GM18873 (cell line): ENCODE data around the gene GAB3.
"Not testable (repeated sequence)": the region's sequence is repeated elsewhere in the genome, so short reads cannot be mapped to it uniquely, and the experiment has no call there.

ENCODE experiments used
- ATAC-seq: cut with Tn5 transposase; IDR thresholded peaks from one replicate; pipeline ENCODE4 v1.9.1; 2021; ENCODE audit warnings: mild to moderate bottlenecking, moderate library complexity, moderate number of reproducible peaks; ENCODE audit not compliant: unreplicated experiment, low FRiP score

The GAB3 gene

GRCh38 chrX:154660541-154660940 lies 90.3 kb downstream of the GAB3 start:
- ATAC-seq, result no peak

DNA sequence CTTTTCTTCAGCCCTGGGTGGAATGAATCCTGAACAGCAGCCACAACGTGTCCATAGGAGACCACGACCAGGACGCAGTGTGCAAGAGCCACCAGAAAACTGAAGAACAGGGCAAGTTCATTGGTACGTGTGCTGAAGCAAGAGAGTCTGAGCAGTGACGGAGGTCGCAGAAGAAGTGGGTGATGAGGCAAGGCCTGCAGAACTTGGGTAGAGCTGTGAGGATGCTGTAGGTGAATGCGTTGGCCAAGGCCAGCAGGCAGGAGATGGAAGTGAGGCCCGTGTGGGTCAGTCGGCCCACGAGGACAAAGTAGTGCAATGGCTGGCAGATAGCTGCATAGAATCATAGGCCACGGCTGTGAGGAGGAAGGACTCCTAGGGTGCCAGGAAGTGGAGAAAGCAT lies 91.9 kb downstream of the GAB3 start:
- no peak for ATAC-seq

DNA sequence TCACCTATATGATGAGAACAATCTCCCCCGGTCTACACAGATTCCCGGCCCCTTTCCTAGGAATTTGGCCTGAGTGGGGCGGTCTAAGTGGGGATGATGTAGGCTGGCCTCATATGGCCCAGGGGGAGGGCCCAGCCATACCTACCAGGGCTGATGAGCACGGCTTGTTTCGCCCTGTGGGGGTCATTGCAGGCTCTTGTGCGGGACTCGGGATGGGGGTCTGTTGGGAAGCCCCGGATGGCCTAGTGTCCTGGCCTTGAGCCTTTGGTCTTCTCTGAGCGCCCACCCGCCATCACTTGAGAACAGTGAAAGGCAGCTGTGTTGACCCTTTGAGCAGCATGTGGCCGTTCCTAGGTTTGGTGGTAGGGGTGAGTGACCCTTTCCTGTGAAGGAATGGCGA lies 92.7 kb downstream of the GAB3 start:
- no peak for ATAC-seq

DNA sequence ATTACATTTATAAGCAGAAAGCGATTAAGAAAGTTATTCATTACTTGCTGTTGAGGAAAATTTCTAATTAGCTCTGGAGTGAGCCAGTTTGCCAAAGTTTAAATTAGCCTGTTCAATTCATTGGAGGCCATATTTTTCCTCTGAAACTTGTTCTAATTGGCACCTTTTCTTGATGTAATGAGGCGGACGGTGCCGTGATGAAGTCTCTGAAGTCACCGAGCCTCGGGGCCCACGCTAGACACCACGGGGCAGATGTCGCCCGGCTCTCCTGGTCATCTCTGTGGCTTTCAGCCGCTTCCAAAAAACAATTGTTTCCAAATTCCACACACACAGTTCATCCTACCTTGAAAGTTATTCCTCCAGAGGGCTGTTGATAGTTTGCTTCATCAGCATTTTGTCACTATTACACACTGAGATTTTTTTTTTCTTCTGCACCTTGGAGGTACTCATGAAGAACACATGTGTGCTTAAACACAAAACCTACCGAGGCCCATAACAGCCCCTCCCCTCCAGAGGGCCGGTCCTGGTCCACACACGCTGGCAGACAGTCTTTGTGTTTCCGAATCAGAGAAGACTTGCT lies 93.6 kb downstream of the GAB3 start:
- ATAC-seq, result no peak

DNA sequence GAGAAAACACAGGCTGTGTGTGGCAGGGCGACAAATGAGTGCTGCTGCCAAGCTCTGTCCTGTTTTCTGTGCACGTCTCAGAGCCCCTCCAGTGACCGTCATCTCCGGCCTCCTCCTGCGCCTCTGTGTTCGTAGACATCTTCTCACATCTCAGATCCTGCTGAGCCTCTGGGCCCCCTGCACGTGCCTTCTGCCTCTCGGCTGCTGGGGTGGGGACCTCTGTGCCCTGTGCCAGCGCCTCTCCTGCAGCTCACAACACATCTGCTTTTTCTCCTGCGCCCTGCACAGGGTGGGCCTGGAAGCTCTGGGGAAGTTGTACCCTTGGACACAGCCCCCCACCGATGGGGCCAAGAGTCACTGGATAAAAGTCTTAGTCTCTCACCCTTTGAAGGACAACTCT lies 95.1 kb downstream of the GAB3 start:
- no peak for ATAC-seq

DNA sequence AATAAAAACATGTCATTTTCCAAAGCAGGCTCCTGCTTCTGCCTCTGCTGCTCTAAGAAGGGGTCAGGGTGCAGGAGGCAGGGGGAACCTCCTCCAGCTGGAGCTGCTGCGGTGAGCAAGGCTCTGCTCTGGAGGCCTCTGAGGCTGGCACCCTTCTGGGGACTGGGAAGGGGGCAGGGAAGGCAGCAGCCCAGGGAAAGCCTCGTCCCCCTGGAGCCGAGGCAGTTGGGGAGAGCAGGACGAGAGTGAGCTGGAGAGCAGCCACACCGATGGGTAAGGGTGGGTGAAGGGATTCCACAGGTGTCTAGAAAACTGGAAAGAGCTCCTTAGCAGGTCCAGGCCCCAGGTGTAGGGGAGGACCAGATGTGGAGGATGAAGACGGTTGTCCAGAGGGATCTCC lies 95.5 kb downstream of the GAB3 start:
- no peak for ATAC-seq

DNA sequence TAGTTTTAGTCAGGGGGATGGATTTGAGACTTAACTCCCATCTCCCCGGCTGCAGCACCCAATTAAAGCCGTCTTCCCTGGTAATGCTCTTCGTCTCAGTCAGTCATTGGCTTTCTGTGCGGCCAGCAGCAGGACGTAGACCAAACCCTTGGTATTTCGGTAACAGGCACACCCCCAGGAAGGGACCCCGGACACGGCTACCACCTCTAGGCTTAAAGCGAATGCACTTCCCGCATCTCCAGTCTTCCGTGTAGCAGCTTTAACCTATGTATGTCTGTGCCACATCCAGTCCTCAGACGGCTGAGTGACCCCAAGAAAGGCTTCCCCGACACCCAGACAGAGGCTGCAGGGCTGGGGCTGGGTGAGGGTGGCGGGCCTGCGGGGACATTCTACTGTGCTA lies 96.0 kb downstream of the GAB3 start:
- no peak for ATAC-seq

DNA sequence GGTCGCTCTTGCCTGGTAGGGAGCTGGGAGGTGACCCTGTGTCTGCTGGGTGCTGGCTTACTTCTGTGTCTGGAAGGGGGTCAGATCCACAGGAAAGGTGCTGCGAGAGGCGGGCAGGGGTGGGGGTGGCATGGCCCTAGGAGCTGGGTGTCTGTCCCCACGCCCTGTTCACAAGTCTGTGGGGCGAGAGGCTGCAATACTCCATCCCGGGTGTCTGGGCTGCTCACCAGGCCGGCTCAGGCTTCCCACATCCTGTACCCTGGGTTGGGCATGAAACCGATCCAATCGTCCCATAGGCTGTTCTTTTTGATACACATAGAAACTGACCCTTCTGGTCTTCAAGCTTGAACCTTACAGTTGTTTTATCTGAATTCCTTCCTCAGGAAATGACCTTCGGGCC lies 96.5 kb downstream of the GAB3 start:
- no peak for ATAC-seq

DNA sequence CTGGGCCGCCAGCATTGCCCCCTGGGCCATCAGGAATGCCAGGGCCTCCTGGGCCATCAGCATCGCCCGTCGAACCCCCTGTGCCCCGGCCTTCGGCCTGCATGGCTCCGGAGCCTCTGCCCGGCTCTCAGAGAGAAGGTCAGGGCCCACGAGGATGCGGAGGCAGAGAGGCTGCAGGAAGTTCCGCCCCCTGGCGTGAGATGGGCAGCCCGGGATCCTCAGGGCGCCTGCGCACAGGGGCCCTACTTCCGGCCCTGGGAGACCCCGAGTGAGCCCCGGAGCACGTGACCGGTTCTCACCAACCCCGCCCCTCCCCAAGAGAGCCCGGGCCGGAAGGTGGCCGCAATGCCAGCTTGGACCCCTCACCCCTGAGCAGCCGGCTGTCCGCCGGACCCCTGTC lies 97.5 kb downstream of the GAB3 start, which contains the start of gene CTAG2:
TSS of gene CTAG2 (minus strand) at position 167 of the 400 bp plus-strand sequence. CDS start at position 103, 64 bp downstream.
- not testable (repeated sequence) for ATAC-seq

GRCh38 chrX:154653048-154653401 lies 97.9 kb downstream of the GAB3 start:
- ATAC-seq, result no peak

DNA sequence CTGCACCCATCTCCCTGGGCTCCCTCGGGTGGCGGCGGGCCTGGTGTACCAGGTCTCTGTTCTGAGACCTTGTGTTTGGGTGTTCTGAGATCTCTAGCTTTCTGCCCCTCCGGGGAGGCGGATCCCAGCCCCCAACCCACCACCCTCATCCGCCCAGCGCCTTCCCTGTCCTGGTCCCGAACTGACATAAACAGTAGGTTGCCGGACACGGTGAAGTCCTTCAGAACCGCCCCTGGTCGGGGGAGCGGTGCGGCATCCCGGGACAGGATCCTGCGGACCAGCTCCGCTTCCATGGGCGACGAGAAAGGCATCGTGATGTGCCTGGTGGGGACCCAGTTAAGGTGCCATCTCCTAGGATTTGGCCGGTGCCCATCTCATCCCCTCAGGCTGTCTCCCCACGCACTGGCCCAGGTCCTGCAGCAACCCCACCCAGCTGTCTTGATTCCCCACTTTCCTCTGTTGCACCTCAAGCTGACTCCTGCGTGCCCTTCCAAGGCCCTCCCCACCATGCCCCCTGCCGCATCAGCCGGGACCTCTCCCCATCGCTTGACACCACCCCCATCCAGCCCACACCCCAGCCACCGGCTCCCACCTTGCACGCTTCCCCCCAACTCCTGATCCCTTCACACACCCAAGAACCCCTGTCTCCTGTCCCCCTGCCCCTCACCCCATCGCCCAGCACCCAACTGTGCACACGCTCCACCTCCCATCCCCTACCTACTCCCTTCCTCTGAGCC lies 98.4 kb downstream of the GAB3 start:
- ATAC-seq, result no peak

- no peak for ATAC-seq
Observed at GRCh38 chrX:154650221-154650510, 100.7 kb downstream of the GAB3 start.

GRCh38 chrX:154649503-154650220 lies 101.2 kb downstream of the GAB3 start:
- ATAC-seq, result no peak

- no peak for ATAC-seq
Observed at GRCh38 chrX:154648931-154649330, 101.9 kb downstream of the GAB3 start.

- not testable (repeated sequence) for ATAC-seq
Observed at GRCh38 chrX:154645745-154646378, 105.0 kb downstream of the GAB3 start.

GRCh38 chrX:154643708-154644107 lies 107.2 kb downstream of the GAB3 start:
- not testable (repeated sequence) for ATAC-seq

GRCh38 chrX:154641740-154642139 lies 109.1 kb downstream of the GAB3 start:
- ATAC-seq, result not testable (repeated sequence)

DNA sequence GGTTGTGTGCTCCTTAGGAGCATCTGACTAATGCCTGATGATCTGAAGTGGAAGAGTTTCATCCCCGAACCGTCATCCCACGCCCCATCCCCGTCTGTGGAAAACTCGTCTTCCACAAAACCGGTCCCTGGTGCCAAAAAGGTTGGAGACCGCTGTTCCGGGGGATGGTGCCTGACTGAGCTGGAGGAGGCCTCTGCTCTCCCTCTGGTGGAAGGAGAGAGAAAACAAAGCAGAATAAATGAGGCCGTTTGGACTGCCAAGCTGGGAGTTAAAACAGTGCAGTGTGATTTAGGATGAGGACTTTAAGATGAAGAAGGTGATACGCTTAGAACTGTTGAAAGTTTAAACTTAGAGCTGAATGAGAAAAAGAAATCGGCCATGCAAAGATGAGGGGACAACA lies 117.2 kb downstream of the GAB3 start:
- ATAC-seq, result not testable (repeated sequence)

- ATAC-seq, result not testable (repeated sequence)
Observed at GRCh38 chrX:154630949-154631348, 119.9 kb downstream of the GAB3 start.

DNA sequence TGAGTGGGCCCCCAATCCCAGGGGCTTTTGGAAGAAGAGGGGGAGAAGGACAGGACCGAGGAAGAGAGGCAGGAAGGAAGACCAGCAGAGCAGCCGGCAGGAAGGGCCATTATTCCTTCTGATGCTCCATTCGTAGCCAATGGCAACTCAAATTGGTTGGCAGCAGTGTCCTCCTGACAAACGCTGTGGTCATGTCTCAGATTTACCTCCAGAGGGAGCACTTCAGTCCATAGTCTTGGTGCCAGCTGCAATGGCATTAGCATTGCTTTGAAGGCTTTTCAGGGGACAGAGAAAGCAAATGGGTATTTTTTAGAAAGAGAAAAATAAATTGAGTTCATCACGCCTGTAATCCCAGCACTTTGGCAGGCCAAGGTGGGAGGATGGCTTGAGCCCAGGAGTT lies 121.9 kb downstream of the GAB3 start:
- not testable (repeated sequence) for ATAC-seq
